Heart right ventricle (tissue), 16 donors: ENCODE data around the gene ATP2A3. TPM values are rescaled to one million over a fixed set of nuclear protein-coding genes. Genes with fewer than 3 reads are reported as not detected.

Experiments used
- ATAC-seq, 8 donors: fragments of 200-7000 bp; cut with Tn5 transposase; one replicate each; pipeline ENCODE4 v1.9.1; 2020; ENCODE audit warnings: mild to moderate bottlenecking in 8 of 8, moderate library complexity in 8 of 8, moderate number of reproducible peaks in 1 of 8
- DNase-seq, 2 donors: peaks; one replicate each; pipeline ENCODE4 v3.0.0-alpha.2; 2020
- H3K27ac ChIP-seq, 10 donors: fragments of 200-600 bp; sonication (generic) in 2 of 10; one replicate each; pipeline versions ENCODE4 v1.5.0 to v1.8.0; 2020 to 2022; ENCODE audit warnings: mild to moderate bottlenecking in 3 of 10
- H3K27me3 ChIP-seq, 7 donors: fragments of 200-600 bp; one replicate each; pipeline ENCODE4 v1.8.0; 2021 to 2022; ENCODE audit warnings: mild to moderate bottlenecking in 2 of 7
- H3K36me3 ChIP-seq, 9 donors: fragments of 200-600 bp; sonication (generic) in 1 of 9; one replicate each; pipeline versions ENCODE4 v1.5.0 to v1.8.0; 2020 to 2022; ENCODE audit warnings: mild to moderate bottlenecking in 2 of 9
- H3K4me1 ChIP-seq, 9 donors: fragments of 200-600 bp; sonication (generic) in 1 of 9; one replicate each; pipeline versions ENCODE4 v1.5.0 to v1.8.0; 2020 to 2022; ENCODE audit warnings: mild to moderate bottlenecking in 4 of 9
- H3K4me3 ChIP-seq, 10 donors: fragments of 200-600 bp; sonication (generic) in 2 of 10; one replicate each; pipeline versions ENCODE4 v1.5.0 to v1.8.0; 2020 to 2022; ENCODE audit warnings: mild to moderate bottlenecking in 7 of 10, moderate library complexity in 2 of 10
- H3K9me3 ChIP-seq, 11 donors: fragments of 200-600 bp in 10 of 11; sonication (generic) in 2 of 11; one replicate each; pipeline versions ENCODE4 v1.5.0 to v1.8.0; 2013 to 2022; ENCODE audit warnings: mild to moderate bottlenecking in 2 of 11, control low read depth in 1 of 11, moderate library complexity in 1 of 11
- CTCF ChIP-seq, 9 donors: fragments of 200-600 bp; sonication (generic) in 2 of 9; IDR thresholded peaks; one replicate each; pipeline versions ENCODE4 v1.5.0 to v1.8.0; 2021 to 2022; ENCODE audit warnings: antibody characterized with exemption in 9 of 9, mild to moderate bottlenecking in 5 of 9, moderate library complexity in 1 of 9
- WGBS, 2 donors: extraction: QIAGEN DNeasy Blood & Tissue Kit; methylation state at CpG; one replicate each; pipeline ENCODE4 v1.1.7; 2013; ENCODE audit warnings: inconsistent platforms in 1 of 2; 5-methylcytosine and 5-hydroxymethylcytosine counted together
- intact Hi-C, 10 donors: fragments of 100-400 bp; cut with DNase I; formaldehyde crosslinking; loops; one replicate each; pipeline versions ENCODE4 v1.11.1 to v1.14.2; 2022
- polyA plus RNA-seq, 2 donors: library from polyadenylated mRNA; stranded (reverse); fragments of 200-250 nt; gene quantifications; one replicate each; pipeline ENCODE4 v1.2.3, GENCODE V29; 2013
- total RNA-seq, 10 donors: library from RNA; stranded (reverse); fragmentation: NEBNext Ultra II Directional in 3 of 10; extraction: Animal tissue kit (Norgen Biotek cat#: 25700) in 3 of 10; gene quantifications; one replicate each; pipeline versions ENCODE4 v1.2.1 to v1.2.4, GENCODE V29; 2021 to 2023
- donor health status: Arrhythmogenic right ventricular cardiomyopathy.
- donor health status: ischemic (EF 13 %, LVEDD 7.1; RV severe dilation, severe dysfunction).
- donor health status: healthy with polysubstance abuse.
- donor health status: DM: no; HTN: yes; CAD: no.
- donor health status: DM: no; HTN: no; CAD: no.
- donor health status: ischemic (EF 25% LVEDD 6.9; RV normal size, moderate dysfunction).
- donor health status: ischemic (EF 25% LVEDD 5.7; RV mildly dilated, moderate dysfunction).
- donor health status: healthy.
- donor health status: DM: yes; HTN: yes; CAD: no.
- donor health status: Ischemic cardiomyopathy.
- donor health status: ischemic (EF 35%, LVEDD 5.7; RV mildly dilated, moderate dysfunction).
- donor health status: nonischemic (EF 11% LVEDD 7.7; RV severe dilation, severe dysfunction).
- donor health status: DM: yes; HTN: yes; CAD: no.
- donor health status: PGD.
- donor health status: ischemic (EF 29% LVEDD 5.4; RV normal size, mild dysfunction).
- donor health status: nonischemic (EF 23%, LVEDD 6.1; RV moderate dilation, normal function).

The ATP2A3 gene
- total and polyA plus RNA-seq, 12 donors: 4.3 to 11.0 (median 7.3) TPM

- H3K36me3 ChIP-seq: peaks cover 0 to 32% (median 0%) of the 10 kb centered on the region in 9 donors
- H3K4me3 ChIP-seq: no peak overlapping the region
- DNase-seq (no peak), ATAC-seq (peak in 5 of 8 donors; percentile 4 to 17 (median 5))
- 83 to 85% methylated on average over 16 of the region's 16 CpGs for WGBS, 2 donors
- intact Hi-C loops: no loop called here
- H3K27me3 ChIP-seq: no peaks in the 10 kb centered on the region
- TF ChIP-seq CTCF (IDR thresholded peaks at IDR 0.05): no peak
- peaks cover 0 to 20% (median 7%) of the 10 kb centered on the region in 9 donors for H3K4me1 ChIP-seq
- H3K27ac ChIP-seq: no peak overlapping the region
- no peaks in the 10 kb centered on the region for H3K9me3 ChIP-seq
Measured at GRCh38 chr17:3926860-3927627, 37.2 kb downstream of the ATP2A3 start.

GRCh38 chr17:3925684-3926485, 38.4 kb downstream of the ATP2A3 start:
- peaks cover 0 to 32% (median 0%) of the 10 kb centered on the region in 9 donors for H3K36me3 ChIP-seq
- ATAC-seq: no peak
- H3K27ac ChIP-seq: no peak overlapping the region
- H3K4me3 ChIP-seq: no peak overlapping the region
- no peaks in the 10 kb centered on the region for H3K9me3 ChIP-seq
- intact Hi-C loops: no loop called here
- no peak for DNase-seq
- peaks cover 0 to 20% (median 7%) of the 10 kb centered on the region in 9 donors for H3K4me1 ChIP-seq
- 94% methylated on average over 17 of the region's 17 CpGs for WGBS, 2 donors
- H3K27me3 ChIP-seq: no peaks in the 10 kb centered on the region
- TF ChIP-seq CTCF (IDR thresholded peaks at IDR 0.05): no peak

- H3K4me1 ChIP-seq: peaks cover 0 to 20% (median 7%) of the 10 kb centered on the region in 9 donors
- DNase-seq (peak in 1 of 2 donors; percentile 62), ATAC-seq (peak in 6 of 8 donors; percentile 12 to 52 (median 30))
- H3K27me3 ChIP-seq: no peaks in the 10 kb centered on the region
- H3K9me3 ChIP-seq: no peaks in the 10 kb centered on the region
- peaks cover 0 to 26% (median 0%) of the 10 kb centered on the region in 9 donors for H3K36me3 ChIP-seq
- no peak overlapping the region for H3K27ac ChIP-seq
- intact Hi-C loops: no loop called here
- H3K4me3 ChIP-seq: no peak overlapping the region
- TF ChIP-seq CTCF (IDR thresholded peaks at IDR 0.05): no peak
- 67 to 71% methylated on average over 40 of the region's 40 CpGs for WGBS, 2 donors
Measured at GRCh38 chr17:3924512-3925350, 39.5 kb downstream of the ATP2A3 start.
